ENCODE data around the gene CHIT1.

The CHIT1 gene

DNA sequence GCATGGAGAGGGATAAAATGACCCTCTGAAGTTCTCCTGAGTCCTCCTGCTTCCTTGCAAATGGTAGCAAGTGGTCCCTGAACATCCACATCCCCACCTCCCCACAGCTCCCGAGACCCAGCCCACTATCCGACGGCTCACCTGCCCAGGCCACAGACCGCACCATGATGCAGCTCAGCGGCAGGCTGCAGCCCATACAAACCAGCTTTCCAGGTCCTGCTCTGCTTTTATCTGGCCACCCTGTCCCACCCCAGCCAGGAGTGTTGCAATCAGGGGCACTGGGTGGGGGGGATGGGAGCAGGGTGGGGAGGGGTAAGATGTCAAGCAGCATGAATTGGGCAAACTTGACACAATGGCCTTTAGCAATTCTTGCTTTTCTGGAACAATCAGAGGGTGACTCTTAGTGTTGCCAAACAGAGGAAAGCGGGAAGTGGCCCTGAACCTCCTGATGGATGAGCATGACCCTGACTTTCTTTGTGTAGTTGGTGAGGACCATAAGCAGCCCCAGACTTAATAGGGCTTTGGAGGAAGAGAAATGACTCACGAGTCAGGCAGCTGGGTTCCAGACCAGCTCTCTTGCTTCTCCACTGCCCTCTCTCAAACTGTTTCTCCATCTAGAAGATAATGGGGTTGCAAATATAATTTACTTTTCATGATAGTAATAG, at the start of gene CHIT1:
CHIT1 (minus strand) TSS at position 203 of the 665 bp plus-strand sequence; CDS start at position 166, 37 bp downstream.
- no peak for DNase-seq
- TF ChIP-seq, protein P1, sequence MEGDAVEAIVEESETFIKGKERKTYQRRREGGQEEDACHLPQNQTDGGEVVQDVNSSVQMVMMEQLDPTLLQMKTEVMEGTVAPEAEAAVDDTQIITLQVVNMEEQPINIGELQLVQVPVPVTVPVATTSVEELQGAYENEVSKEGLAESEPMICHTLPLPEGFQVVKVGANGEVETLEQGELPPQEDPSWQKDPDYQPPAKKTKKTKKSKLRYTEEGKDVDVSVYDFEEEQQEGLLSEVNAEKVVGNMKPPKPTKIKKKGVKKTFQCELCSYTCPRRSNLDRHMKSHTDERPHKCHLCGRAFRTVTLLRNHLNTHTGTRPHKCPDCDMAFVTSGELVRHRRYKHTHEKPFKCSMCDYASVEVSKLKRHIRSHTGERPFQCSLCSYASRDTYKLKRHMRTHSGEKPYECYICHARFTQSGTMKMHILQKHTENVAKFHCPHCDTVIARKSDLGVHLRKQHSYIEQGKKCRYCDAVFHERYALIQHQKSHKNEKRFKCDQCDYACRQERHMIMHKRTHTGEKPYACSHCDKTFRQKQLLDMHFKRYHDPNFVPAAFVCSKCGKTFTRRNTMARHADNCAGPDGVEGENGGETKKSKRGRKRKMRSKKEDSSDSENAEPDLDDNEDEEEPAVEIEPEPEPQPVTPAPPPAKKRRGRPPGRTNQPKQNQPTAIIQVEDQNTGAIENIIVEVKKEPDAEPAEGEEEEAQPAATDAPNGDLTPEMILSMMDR (IDR thresholded peaks at IDR 0.05) = no peak
- Histone ChIP-seq H3K4me3 (no peak within 1 kb of the TSS), H3K27me3 (peaks cover 0 to 36% of the 10 kb centered on the region in 2 donors), H3K36me3 (no peaks in the 10 kb centered on the region), H3K4me1 (no peaks in the 10 kb centered on the region), H3K27ac (no peak within 1 kb of the TSS), H3K9me3 (peaks cover 0 to 4% (median 0%) of the 10 kb centered on the region in 3 donors)
- intact Hi-C loops (cut with DNase I; ENCODE audit: low total_unique reads) = no loop called here

DNA sequence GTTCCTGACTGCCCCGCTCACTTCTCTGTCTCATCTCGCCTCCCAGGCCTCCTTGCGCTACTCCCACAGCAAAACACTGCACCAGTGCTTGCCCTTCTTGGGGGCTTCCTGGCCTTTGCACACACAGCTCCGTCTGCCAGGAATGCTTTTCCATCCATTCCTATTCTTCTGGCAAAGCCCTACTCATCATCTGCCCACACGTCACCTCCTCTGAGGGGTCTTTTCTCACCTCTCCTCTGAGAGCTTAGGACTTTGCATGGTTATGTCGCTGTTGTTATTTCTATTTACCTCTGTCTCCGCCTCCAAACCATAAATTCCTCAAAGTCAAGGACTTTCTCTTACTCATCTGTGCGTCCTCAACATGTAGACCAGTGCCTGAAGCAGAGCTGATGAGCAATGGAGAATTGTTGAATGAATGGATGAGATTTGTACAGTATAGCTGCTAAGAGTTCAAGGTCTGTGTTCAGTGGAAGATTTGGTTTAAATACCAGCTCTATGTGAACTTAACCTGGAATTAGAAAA, 49.5 kb upstream of the CHIT1 start:
- Histone ChIP-seq H3K9me3 (no peaks in the 10 kb centered on the region), H3K4me1 (peaks cover 0 to 49% (median 40%) of the 10 kb centered on the region in 4 donors)

DNA sequence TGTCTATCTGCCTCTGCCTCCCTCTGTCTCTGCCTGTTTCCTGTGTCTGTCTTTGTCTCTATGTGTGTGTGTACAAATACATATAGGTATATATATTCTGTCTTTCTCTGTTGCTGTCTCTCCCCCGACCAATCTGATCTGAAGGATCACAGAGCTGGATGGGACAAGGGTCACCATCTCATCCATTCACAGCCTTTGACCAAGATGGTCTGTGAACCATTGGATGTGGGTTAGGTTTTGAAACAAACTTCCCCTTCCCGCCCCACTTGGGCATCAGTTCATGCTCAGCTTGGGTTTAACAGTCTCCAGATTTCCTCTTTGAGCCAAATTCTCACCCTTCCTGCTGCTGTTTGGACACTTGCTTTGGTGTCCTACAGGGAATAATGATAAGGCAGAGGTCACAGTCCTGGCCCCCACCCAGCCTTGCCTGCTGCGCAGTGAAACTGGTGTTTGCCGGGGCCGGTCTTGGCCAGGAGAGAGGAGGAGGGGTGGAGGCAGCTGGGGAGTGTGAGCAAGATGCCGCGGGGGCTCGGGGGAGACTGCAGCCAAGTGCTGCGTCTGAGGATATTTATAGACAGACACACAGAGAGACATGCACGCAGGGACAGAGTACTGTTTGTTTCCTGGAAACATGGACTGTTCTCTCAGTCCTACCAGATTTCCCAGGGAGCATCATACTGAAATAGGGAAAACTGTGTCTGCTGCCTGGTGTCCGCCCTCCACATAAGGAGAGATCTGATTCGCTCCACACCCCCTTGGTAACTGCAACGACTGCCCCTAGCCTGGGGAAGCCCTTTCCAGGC, 48.8 kb upstream of the CHIT1 start:
- peaks cover 0 to 56% (median 46%) of the 10 kb centered on the region in 4 donors for H3K4me1 ChIP-seq
- TF ChIP-seq, protein P1 (IDR thresholded peaks at IDR 0.05) = peak in 1 of 2 experiments; percentile 13
- H3K9me3 ChIP-seq = no peaks in the 10 kb centered on the region
- peak; percentile 97 to 98 for DNase-seq
- intact Hi-C loops (cut with DNase I; ENCODE audit: low total_unique reads) = no loop called here
- H3K36me3 ChIP-seq = no peaks in the 10 kb centered on the region
- peak overlapping the region; percentile 18 to 36 for H3K4me3 ChIP-seq
- peak overlapping the region; percentile 91 to 94 for H3K27ac ChIP-seq
- no peaks in the 10 kb centered on the region for H3K27me3 ChIP-seq

More for the DNA sequence above, 49.5 kb upstream of the CHIT1 start:
- intact Hi-C loops (cut with DNase I; ENCODE audit: low total_unique reads) = no loop called here
- TF ChIP-seq, protein P1 (IDR thresholded peaks at IDR 0.05) = no peak
- no peaks in the 10 kb centered on the region for H3K36me3 ChIP-seq
- no peak for DNase-seq
- H3K4me3 ChIP-seq = peak overlapping the region; percentile 18 to 36
- H3K27ac ChIP-seq = peak overlapping the region; percentile 91 to 94
- H3K27me3 ChIP-seq = no peaks in the 10 kb centered on the region

DNA sequence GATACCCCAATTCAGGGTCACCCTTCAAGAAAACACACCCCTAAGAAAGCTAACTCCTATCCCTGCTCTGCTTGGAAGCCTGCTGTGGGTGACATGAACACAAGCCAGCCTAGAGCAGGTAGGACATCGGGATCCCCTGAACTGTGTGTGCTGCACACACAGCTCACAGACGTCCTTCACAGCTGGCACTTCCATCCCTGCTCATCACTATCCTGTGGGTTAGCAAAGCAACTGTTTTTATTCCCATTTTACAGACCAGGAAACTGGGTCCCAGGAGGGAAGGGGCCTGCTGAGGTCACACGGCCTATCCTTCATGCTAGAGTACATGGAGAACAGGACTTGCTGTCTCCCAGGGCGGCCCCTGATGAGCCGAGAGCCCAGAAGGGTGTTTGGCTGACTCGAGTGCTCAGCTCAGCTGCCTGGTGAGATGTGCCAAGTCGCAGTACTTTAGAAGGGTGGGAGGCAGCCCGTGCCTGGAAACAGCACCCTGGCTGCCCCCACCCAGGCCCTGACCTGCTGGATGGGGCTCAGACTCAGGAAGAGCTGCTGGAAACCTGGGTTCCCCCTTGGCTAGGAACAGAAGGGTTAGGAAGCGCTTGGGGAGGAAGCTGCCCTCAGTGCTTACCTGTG, 47.6 kb upstream of the CHIT1 start:
- Histone ChIP-seq H3K4me3 (no peak overlapping the region), H3K36me3 (no peaks in the 10 kb centered on the region), H3K4me1 (peaks cover 0 to 62% (median 54%) of the 10 kb centered on the region in 4 donors), H3K27ac (peak overlapping the region; percentile 91 to 94), H3K9me3 (no peaks in the 10 kb centered on the region), H3K27me3 (no peaks in the 10 kb centered on the region)
- intact Hi-C loops (cut with DNase I; ENCODE audit: low total_unique reads) = no loop called here
- TF ChIP-seq, protein P1 (IDR thresholded peaks at IDR 0.05) = no peak
- DNase-seq = peak in 1 of 2 donors; percentile 70

DNA sequence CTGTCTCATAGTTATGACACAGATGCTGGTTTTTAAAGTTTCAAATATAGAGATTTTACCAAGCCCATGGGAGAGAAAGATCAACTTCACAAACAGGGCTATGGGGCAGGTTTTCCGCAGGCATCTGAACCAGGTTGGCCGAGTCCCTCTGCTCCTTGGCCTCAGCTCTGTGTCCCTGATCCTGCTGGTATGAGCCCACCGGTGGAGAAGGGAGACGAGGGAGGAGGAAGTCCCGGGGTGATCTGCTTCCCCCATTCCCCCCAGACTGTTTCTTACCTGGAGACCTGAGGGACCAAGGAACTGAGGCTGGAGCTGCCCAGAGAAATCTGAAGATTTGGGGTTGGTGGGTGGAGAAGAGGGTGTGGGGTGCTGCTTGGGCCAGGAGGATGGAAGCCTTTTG, 46.9 kb upstream of the CHIT1 start:
- Histone ChIP-seq H3K27me3 (no peaks in the 10 kb centered on the region), H3K4me3 (no peak overlapping the region), H3K27ac (peak overlapping the region; percentile 91 to 94), H3K4me1 (peaks cover 0 to 62% (median 54%) of the 10 kb centered on the region in 4 donors), H3K36me3 (no peaks in the 10 kb centered on the region), H3K9me3 (no peaks in the 10 kb centered on the region)
- intact Hi-C loops (cut with DNase I; ENCODE audit: low total_unique reads) = no loop called here
- TF ChIP-seq, protein P1 (IDR thresholded peaks at IDR 0.05) = no peak
- DNase-seq = no peak

Data from tibial artery (tissue), 4 donors.